Muscle of leg (tissue), 11 donors: ENCODE data around the gene SORCS1. TPM values are rescaled to one million over a fixed set of nuclear protein-coding genes. Genes with fewer than 3 reads are reported as not detected.

Experiments
- DNase-seq: peaks from one replicate; pipeline ENCODE4 v3.0.0; 2013
- H3K27ac ChIP-seq: one replicate; pipeline ENCODE4 v1.5.1; 2013; ENCODE audit warnings: mild to moderate bottlenecking, low read length, control low read depth
- H3K27me3 ChIP-seq: one replicate; pipeline ENCODE4 v1.6.1; 2013; ENCODE audit warnings: low read length; ENCODE audit not compliant: control insufficient read depth, insufficient read depth
- H3K36me3 ChIP-seq: one replicate; pipeline ENCODE4 v1.6.1; 2013; ENCODE audit warnings: low read length; ENCODE audit not compliant: control insufficient read depth, insufficient read depth
- H3K4me1 ChIP-seq: one replicate; pipeline ENCODE4 v1.6.1; 2013; ENCODE audit warnings: low read length; ENCODE audit not compliant: control insufficient read depth, insufficient read depth
- H3K4me3 ChIP-seq: one replicate; pipeline ENCODE4 v1.5.1; 2013; ENCODE audit warnings: low read length, control low read depth
- H3K9me3 ChIP-seq: replicated peaks from 2 replicates; pipeline ENCODE4 v1.6.1; 2013; ENCODE audit warnings: low read depth, low read length; ENCODE audit not compliant: control insufficient read depth
- WGBS: methylation state at CpG from one replicate; pipeline ENCODE4 v1.1.5; 2013; ENCODE audit warnings: missing lambda C conversion rate; ENCODE audit not compliant: insufficient coverage; 5-methylcytosine and 5-hydroxymethylcytosine counted together
- polyA plus RNA-seq, 8 donors: library from polyadenylated mRNA; unstranded; fragments of 120-200 nt; gene quantifications; one replicate each; pipeline versions ENCODE4 v1.2.1 to v1.2.3, GENCODE V29; 2013; ENCODE audit warnings: inconsistent platforms in 1 of 8, low replicate concordance in 1 of 8; ENCODE audit not compliant: insufficient read length in 8 of 8, insufficient read depth in 1 of 8
- total RNA-seq: library from RNA; stranded (reverse); fragments of 120-200 nt; gene quantifications from one replicate; pipeline ENCODE4 v1.2.4, GENCODE V29; 2013

Gene SORCS1
- total and polyA plus RNA-seq, 9 donors, result 2.4 to 6.2 (median 3.8) TPM

DNA sequence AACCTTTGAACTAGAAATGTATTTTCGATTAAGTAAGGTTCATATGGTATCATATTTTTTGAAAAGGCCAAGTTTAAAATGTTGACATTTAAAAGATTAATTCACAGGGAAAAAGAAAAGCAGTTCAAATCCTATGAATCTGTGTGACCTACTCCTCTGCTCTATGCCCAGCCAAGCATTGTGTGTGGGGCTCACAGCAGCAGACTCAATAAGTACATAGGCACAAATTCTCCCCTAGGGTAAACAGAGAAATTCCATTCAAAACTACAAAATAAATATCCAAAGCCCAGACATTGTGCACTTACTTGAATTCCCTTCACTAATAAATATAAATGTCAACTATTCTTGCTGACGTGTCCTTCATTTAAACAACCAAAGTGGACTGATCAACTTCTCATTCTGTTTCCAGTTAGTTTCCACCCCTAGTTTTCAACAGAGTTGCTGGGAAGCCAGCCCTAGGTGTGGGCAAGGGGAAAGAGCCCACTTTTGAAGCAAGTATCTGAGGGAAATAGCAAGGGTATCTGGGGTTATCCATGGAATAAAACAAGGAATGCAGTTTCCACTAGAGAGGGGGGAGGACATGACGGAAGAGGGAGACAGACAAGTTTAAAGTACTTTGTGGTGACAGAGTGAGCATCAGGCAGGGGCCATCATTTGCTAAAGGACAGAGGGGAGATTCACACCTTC is 533.3 kb downstream of the SORCS1 start:
- DNase-seq, result no peak
- Histone ChIP-seq H3K4me3 (no peak overlapping the region), H3K27me3 (no peaks in the 10 kb centered on the region), H3K36me3 (no peaks in the 10 kb centered on the region), H3K27ac (no peak overlapping the region), H3K9me3 (no peaks in the 10 kb centered on the region), H3K4me1 (no peaks in the 10 kb centered on the region)
- 60% methylated on average over 1 of the region's 3 CpGs for WGBS

- Histone ChIP-seq H3K27me3 (no peaks in the 10 kb centered on the region), H3K36me3 (no peaks in the 10 kb centered on the region), H3K4me3 (no peak overlapping the region), H3K27ac (no peak overlapping the region), H3K9me3 (no peaks in the 10 kb centered on the region), H3K4me1 (no peaks in the 10 kb centered on the region)
- no peak for DNase-seq
- 67% methylated on average over 1 of the region's 2 CpGs for WGBS
Observed at GRCh38 chr10:106626371-106626770, 538.1 kb downstream of the SORCS1 start.

DNA sequence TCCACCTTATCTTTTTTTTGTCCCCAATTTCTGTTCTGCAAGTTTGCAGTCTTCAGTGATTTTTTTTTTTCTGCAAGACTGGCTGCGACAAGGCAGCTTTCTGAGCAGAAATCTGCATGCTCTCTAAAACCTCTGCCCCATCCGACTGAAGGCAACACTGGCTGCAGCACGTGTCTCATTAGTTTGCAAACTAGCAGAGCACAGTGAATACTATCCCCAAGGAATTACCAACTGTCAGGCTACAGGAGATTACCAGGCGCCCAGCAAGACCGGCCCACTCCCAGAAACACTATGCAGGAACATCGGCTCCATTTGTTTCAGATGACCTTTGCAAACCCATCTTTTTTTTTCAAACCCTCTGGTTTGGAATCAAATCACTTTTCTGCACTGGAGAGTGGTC is 538.8 kb downstream of the SORCS1 start:
- Histone ChIP-seq H3K27me3 (no peaks in the 10 kb centered on the region), H3K4me1 (no peaks in the 10 kb centered on the region), H3K36me3 (no peaks in the 10 kb centered on the region), H3K4me3 (no peak overlapping the region), H3K27ac (no peak overlapping the region), H3K9me3 (no peaks in the 10 kb centered on the region)
- DNase-seq, result no peak
- WGBS, result 46% methylated on average over 3 of the region's 6 CpGs

- Histone ChIP-seq H3K36me3 (no peaks in the 10 kb centered on the region), H3K27me3 (no peaks in the 10 kb centered on the region), H3K4me3 (no peak overlapping the region), H3K27ac (peak overlapping the region; percentile 90), H3K4me1 (peaks cover 25% of the 10 kb centered on the region), H3K9me3 (no peaks in the 10 kb centered on the region)
- WGBS, result 80% methylated on average over 1 of the region's 1 CpG
- peak; percentile 95 for DNase-seq
Observed at GRCh38 chr10:106619346-106619745, 545.2 kb downstream of the SORCS1 start.

DNA sequence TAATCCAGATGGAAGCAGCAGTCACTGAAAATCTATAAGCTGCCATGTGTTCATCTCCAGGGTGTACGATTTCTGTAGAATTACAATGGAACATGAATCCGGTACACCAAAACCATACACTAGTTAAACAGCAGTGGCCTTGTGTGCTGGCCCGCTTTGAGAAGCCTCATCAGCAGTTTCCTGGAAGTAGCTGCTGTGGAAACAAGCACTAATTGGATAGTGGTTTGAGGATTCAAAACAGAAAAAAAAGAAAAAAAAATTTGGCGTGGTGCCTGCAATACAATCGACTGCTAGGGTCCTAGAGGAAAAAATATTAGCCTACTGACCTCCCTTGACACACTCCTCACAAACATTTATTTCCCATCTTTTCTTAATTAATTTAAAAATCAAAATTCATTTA is 545.9 kb downstream of the SORCS1 start:
- peak; percentile 88 for DNase-seq
- H3K4me3 ChIP-seq, result no peak overlapping the region
- no peaks in the 10 kb centered on the region for H3K27me3 ChIP-seq
- WGBS, result no CpG with 5 or more reads among the region's 5 CpGs
- H3K9me3 ChIP-seq, result no peaks in the 10 kb centered on the region
- peak overlapping the region; percentile 90 for H3K27ac ChIP-seq
- peaks cover 25% of the 10 kb centered on the region for H3K4me1 ChIP-seq
- H3K36me3 ChIP-seq, result no peaks in the 10 kb centered on the region

- Histone ChIP-seq H3K27me3 (no peaks in the 10 kb centered on the region), H3K4me3 (no peak overlapping the region), H3K27ac (peak overlapping the region; percentile 67), H3K4me1 (peaks cover 22% of the 10 kb centered on the region), H3K36me3 (no peaks in the 10 kb centered on the region), H3K9me3 (no peaks in the 10 kb centered on the region)
- WGBS, result 0% methylated on average over 3 of the region's 3 CpGs
- DNase-seq, result peak; percentile 80
Observed at GRCh38 chr10:106615081-106615480, 549.4 kb downstream of the SORCS1 start.

DNA sequence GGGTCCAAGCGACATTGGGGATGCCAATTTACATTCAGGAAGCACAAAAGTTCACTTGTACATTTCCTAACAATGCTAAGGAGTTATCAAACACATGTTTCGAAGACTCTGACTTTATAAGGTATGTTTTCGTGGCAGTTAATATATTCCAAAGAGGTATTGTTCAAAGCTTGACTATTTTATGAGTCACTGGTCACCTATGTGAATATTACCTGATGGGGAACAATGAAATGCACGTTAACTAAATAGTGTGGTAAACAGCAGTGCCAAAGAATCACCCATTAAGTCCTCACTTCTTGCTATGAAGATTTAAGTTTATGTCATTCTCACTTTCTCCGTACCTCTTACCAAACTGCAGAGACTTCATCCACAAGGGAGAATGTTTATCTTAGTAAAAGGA is 550.2 kb downstream of the SORCS1 start:
- Histone ChIP-seq H3K27ac (no peak overlapping the region), H3K4me1 (peaks cover 16% of the 10 kb centered on the region), H3K9me3 (no peaks in the 10 kb centered on the region), H3K36me3 (no peaks in the 10 kb centered on the region), H3K4me3 (no peak overlapping the region), H3K27me3 (no peaks in the 10 kb centered on the region)
- DNase-seq, result no peak
- WGBS, result no CpG with 5 or more reads among the region's 5 CpGs

DNA sequence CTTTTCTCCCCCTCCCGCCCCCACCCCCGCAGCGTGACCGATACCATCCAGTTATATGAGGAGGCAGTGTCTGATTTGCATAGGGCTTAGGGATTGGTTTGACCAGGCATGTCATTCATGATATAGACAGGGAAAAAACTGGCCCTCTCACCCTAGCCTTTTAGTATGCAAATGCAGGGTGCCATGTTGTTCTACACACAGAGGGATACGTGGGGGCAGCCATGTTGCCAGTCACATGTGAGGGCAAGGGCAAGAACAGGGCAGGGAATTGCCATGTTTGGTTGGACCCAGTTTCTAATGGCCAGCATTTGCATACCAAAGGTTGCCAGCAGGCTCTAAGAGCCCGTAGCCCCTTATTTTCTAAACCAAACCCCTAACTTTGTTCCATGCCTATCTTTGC is 552.1 kb downstream of the SORCS1 start:
- Histone ChIP-seq H3K27ac (no peak overlapping the region), H3K9me3 (no peaks in the 10 kb centered on the region)
- DNase-seq, result no peak

GRCh38 chr10:106609470-106610266 is 554.8 kb downstream of the SORCS1 start:
- H3K4me3 ChIP-seq, result no peak overlapping the region
- H3K36me3 ChIP-seq, result no peaks in the 10 kb centered on the region
- no peaks in the 10 kb centered on the region for H3K4me1 ChIP-seq
- H3K27ac ChIP-seq, result no peak overlapping the region
- no peak for DNase-seq
- 60% methylated on average over 1 of the region's 3 CpGs for WGBS
- H3K9me3 ChIP-seq, result no peaks in the 10 kb centered on the region
- H3K27me3 ChIP-seq, result no peaks in the 10 kb centered on the region

More for the DNA sequence above, 552.1 kb downstream of the SORCS1 start:
- 88% methylated on average over 1 of the region's 6 CpGs for WGBS
- H3K4me3 ChIP-seq, result no peak overlapping the region
- no peaks in the 10 kb centered on the region for H3K27me3 ChIP-seq
- no peaks in the 10 kb centered on the region for H3K36me3 ChIP-seq
- peaks cover 4% of the 10 kb centered on the region for H3K4me1 ChIP-seq

DNA sequence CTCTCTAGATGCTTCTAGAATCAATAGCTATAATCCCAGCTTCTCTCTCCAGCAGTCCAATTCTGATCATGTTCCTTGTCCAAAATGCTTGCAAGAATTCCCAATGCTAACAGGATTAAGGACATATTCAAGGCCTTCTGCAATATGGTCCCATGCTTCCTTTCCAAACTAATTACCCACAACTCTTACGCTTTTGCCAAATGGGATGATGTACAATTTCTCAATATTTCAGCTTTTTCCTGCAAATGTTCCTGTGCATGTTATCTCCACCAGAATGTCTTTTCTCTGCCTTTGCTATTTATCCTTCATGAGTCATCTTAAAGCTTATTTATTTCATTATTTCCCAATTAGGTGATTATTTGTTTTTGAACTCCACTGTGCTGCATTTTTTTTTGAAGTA is 556.4 kb downstream of the SORCS1 start:
- peak; percentile 29 for DNase-seq
- no peaks in the 10 kb centered on the region for H3K27me3 ChIP-seq
- no peak overlapping the region for H3K4me3 ChIP-seq
- no peaks in the 10 kb centered on the region for H3K9me3 ChIP-seq
- H3K27ac ChIP-seq, result no peak overlapping the region
- no peaks in the 10 kb centered on the region for H3K4me1 ChIP-seq
- no peaks in the 10 kb centered on the region for H3K36me3 ChIP-seq
- WGBS, result no CpG with 5 or more reads among the region's 1 CpG
